HG03039 (cell line): ENCODE measurements around the gene SOX30.
"Not testable (repeated sequence)": the region's sequence is repeated elsewhere in the genome, so short reads cannot be mapped to it uniquely, and the experiment has no call there.

ENCODE experiments used
- ATAC-seq: cut with Tn5 transposase; IDR thresholded peaks from one replicate; pipeline ENCODE4 v1.9.1; 2021; ENCODE audit warnings: mild to moderate bottlenecking, moderate library complexity; ENCODE audit not compliant: unreplicated experiment

Gene SOX30

GRCh38 chr5:157652377-157652692, at the start of gene SOX30:
TSS of gene SOX30 (minus strand) at chr5:157652438. CDS start at chr5:157652078, 360 bp downstream.
- ATAC-seq = no peak

DNA sequence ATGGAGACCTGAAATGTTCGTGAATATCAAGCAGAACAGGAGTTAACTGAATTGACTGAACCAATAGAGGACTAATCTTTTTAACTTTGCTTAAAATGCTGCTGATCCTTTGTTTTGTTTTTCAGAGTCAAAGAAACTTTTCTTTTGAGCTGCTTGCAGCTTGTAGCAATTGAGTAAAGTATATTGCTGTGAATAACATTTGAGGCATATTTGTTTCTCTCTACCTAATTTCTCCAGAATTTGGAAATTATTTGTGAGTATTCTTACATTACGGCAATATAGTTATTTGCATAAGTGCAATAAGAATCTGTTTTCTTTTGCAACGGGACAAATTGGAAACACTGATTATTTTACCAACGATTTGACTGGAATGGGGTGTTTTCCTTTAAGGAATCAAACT, 46.4 kb upstream of the SOX30 start:
- not testable (repeated sequence) for ATAC-seq

DNA sequence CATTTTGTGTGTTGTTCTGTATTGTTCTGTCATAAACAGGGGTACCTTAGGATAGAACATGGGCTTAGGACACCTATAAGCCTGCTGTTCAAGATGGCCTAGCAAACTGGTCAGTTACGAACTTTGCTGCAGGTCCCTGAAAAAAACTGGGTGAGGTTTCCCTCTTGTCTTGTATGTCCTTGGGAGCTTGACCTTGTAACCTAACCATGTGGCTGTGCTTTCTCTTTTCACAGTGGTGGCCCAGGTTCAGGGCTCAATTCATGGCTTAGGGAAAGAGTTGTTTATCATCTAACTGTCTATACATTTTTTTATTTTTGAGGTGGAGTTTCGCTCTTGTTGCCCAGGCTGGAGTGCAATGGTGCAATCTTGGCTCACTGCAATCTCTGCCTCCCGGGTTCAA, 43.9 kb upstream of the SOX30 start:
- ATAC-seq = not testable (repeated sequence)

- not testable (repeated sequence) for ATAC-seq
These were observed 41.6 kb upstream of the SOX30 start for GRCh38 chr5:157693816-157694215.

DNA sequence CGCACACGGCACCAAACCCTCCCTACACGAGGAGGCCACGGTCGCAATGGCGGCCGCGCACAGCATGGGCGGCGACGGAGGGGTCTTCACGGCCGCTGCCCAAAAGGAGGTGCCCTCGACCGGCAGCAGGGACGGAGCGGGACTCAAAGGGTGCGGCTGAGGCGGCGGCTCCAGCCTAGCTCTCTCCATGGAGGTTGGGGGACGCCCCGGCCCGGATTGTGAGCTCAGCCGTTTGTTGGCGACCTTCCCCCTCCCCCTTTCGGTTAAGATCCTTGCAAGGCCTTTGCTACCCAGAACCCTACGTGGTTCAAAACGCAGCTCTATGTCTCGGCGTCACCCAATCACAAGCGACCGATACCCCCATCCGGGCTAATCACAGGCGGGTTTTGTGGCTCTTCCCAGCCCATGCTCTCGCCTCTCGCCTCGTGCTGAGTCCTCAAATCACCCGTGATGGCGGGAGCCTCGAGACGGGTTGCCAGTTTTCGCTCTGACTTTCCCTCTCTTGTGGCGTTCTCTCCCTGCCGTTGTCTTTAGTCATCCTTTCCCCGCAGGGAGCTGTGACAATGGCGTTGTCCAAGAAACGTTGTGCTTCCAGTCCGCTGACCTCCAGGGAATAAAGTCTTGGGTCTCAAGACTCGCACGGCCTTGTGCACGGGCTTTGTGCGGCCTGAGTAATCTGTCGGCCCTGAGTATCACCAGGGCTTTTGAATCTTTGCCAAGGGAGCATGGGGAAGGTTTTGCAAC, 38.6 kb upstream of the SOX30 start:
- ATAC-seq = no peak

GRCh38 chr5:157689942-157690689, 37.9 kb upstream of the SOX30 start:
- ATAC-seq = no peak

DNA sequence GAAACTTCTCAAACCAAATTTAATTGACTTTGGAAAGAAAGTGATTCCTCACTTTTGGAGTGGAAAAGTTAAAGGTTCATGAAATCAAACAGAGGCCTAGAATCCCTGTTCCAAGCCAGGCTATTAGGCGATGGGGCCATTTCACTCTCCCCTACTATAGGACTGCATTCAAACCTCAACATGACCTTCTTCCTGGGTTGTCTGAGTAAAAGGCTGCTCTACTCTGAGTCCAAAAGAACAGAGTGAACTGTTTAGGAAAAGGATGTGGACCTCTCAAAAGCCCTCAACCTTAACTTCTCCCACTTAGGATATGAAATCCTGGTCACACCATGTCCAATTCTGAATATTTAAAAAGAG, 34.9 kb upstream of the SOX30 start:
- no peak for ATAC-seq

DNA sequence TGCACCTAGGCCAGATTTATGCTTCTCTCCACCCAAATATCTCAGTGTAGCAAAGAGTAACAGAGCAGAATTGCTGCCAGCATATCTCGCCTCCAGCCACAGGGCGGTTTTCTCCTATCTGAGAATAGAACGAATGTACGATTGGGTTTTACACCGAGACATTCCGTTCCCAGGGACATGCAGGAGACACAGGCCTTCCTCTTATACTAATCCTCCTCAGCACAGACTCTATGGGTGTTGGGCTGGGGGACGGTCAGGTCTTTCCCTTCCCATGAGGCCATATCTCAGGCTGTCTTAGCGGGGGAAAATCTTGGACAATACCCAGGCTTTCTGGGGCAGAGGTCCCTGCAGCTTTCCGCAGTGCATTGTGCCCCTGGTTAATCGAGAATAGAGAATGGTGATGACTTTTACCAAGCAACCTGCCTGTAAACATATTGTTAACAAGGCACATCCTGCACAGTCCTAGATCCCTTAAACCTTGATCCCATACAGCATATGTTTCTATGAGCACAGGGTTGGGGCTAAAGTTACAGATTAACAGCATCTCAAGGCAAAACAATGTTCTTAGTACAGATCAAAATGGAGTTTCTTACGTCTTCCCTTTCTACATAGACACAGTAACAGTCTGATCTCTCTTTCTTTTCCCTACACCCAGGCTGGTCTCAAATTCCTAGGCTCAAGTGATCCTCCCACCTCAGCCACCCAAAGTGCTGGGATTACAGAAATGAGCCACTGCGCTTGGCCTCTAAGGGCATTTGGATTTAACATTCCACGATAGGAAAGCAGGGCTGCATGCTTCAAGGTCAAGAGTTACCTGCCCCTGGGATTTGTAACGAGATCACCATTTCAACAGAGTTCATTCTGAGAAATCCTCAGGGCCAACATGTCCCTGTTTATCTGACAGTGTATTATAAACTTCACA, 34.3 kb upstream of the SOX30 start:
- ATAC-seq = not testable (repeated sequence)

- no peak for ATAC-seq
These were observed 30.0 kb upstream of the SOX30 start for GRCh38 chr5:157682257-157682656.

DNA sequence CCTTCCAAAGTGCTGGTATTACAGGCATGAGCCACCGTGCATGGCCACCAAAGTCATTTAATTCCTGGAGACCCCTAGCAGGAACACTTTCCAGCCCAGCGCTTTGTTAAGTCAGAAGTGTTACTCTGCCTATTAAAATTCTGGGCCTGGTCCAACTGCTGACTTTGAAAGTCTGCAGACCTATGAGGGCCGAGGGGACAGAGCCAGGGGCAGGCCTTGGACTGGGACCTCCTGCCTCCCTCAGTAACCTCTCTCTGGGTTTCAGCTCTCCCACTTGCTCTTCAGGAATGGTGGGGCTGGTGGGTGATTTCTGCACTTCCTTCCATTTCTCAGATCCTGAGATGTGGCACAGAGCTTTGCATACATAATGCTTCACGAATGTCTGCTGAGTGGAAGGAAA, 28.8 kb upstream of the SOX30 start:
- no peak for ATAC-seq

DNA sequence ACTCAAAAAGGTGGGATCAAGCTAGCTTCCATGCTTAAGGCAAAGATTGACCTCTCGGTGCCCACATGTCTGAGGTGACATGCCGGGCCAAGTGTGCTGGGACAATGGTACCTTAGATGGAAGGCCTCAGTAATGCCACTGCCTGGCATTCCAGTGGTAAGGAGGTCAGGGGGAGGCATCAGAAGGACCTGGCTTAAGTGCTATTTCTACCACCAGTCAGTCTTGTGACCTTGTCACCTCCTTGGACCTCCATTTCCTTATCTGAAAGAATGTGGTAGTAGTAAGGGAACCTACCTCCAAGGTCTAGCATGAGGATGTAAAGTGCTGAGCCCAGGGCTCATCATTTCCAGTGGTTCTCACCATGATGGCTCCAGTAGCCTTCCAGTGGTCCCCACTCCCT, 28.0 kb upstream of the SOX30 start:
- no peak for ATAC-seq

- ATAC-seq = no peak
These were observed 27.6 kb upstream of the SOX30 start for GRCh38 chr5:157679801-157680200.

DNA sequence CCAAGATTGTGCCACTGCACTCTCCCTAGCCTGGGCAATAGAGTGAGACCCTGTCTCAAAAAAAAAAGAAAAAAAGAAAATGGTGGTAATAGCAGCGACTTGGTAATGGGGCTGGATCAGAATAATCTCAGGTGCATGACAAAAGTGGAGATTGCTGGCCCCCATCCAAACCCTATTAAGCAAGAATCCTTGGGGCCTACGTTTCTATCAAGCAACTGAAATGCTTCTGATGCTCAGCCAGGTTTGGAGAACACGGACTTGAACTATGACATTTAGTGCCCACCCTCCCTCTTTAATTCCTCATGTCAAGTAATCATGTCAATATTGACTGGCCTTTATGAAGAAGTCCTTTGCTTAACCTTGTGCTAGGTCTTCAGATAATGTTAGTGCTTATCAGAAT, 25.7 kb upstream of the SOX30 start:
- ATAC-seq = no peak

- not testable (repeated sequence) for ATAC-seq
These were observed 22.1 kb upstream of the SOX30 start for GRCh38 chr5:157674351-157674750.

- no peak for ATAC-seq
These were observed 20.7 kb upstream of the SOX30 start for GRCh38 chr5:157672976-157673375.

GRCh38 chr5:157671592-157672330, 19.5 kb upstream of the SOX30 start:
- no peak for ATAC-seq

GRCh38 chr5:157670662-157671591, 18.7 kb upstream of the SOX30 start, which contains the start of gene C5orf52:
TSS of gene C5orf52 (plus strand) at chr5:157671533. CDS start at chr5:157671615, 82 bp downstream.
- ATAC-seq = no peak

GRCh38 chr5:157669701-157670097, 17.5 kb upstream of the SOX30 start:
- ATAC-seq = no peak

- no peak for ATAC-seq
These were observed 16.1 kb upstream of the SOX30 start for GRCh38 chr5:157668356-157668755.
